Neural crest cell (in vitro differentiated cells): ENCODE measurements around the gene CCDC88B. TPM values are rescaled to one million over a fixed set of nuclear protein-coding genes. Genes with fewer than 3 reads are reported as not detected.

Experiments
- DNase-seq: peaks from one replicate; pipeline ENCODE4 v3.0.0; 2021; ENCODE audit warnings: low read depth, mixed read lengths, low spot score
- H3K27ac Mint-ChIP-seq: one replicate; pipeline ENCODE4 v1.8.0; 2021; ENCODE audit warnings: mild to moderate bottlenecking, mixed read lengths; ENCODE audit not compliant: unreplicated experiment
- H3K27me3 Mint-ChIP-seq: 2 replicates; pipeline ENCODE4 v1.8.0; 2021; ENCODE audit warnings: low read depth, mild to moderate bottlenecking, mixed read lengths
- H3K36me3 Mint-ChIP-seq: 2 replicates; pipeline ENCODE4 v1.8.0; 2021; ENCODE audit warnings: low read depth, mild to moderate bottlenecking, mixed read lengths
- H3K4me1 Mint-ChIP-seq: 2 replicates; pipeline ENCODE4 v1.8.0; 2021; ENCODE audit warnings: mixed read lengths
- H3K4me3 Mint-ChIP-seq: one replicate; pipeline ENCODE4 v1.8.0; 2021; ENCODE audit warnings: mild to moderate bottlenecking, mixed read lengths
- H3K9me3 Mint-ChIP-seq: 2 replicates; pipeline ENCODE4 v1.8.0; 2021; ENCODE audit warnings: mixed read lengths
- total RNA-seq: library from RNA; stranded (reverse); gene quantifications from 2 replicates; pipeline ENCODE4 v1.2.1, GENCODE V29; 2021
- TF ChIP-seq, protein P1 (sequence below): fragments of 200-600 bp; sonication (generic); conservative IDR thresholded peaks from 2 replicates; pipeline ENCODE4 v1.5.0; 2021; ENCODE audit warnings: antibody characterized with exemption, mild to moderate bottlenecking

CCDC88B gene
- total RNA-seq, 1 donor from 2014 or later = 1.1 TPM

DNA sequence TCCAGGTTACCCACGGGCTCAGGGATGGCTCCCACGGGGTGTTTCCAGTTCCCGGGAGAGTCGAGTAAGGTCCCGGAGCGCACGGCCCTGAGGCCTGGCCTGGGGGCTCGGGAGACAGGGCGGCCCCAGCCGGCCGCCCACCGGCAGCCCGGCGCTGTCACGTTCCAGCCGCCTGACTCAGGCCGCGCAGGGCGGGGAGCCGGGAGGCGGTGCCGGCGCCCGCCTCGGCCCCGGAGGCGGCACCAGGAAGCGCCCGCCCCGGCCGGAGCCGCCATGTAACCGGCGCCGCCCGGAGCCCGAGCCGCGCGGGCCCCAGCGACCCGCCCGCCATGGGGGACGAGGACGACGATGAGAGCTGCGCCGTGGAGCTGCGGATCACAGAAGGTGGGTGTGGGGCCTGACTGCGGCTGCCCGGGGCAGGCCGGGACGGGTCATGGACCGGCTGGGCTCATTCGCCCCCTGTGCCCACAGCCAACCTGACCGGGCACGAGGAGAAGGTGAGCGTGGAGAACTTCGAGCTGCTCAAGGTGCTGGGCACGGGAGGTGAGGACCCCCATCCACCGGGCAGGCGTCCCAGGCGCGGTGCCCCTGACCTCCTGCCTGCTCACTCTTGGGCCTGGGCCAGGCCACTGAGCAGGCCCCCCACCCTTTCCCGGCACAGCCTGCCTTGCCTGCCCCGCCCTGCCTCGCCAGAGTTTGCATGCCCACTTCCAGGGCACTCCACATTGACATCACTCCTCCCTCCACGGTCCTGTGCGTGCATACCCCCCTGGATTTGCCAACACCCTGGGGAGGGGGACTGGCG is 19.1 kb downstream of the CCDC88B start, which contains the start of gene RPS6KA4:
RPS6KA4 (plus strand) TSS at position 256 of the 805 bp plus-strand sequence; CDS start at position 330, 74 bp downstream.
- Mint-ChIP-seq H3K9me3 (no peaks in the 10 kb centered on the region), H3K4me1 (peaks cover 15% of the 10 kb centered on the region), H3K27me3 (no peaks in the 10 kb centered on the region), H3K4me3 (peak within 1 kb of the TSS; percentile 86), H3K27ac (no peak within 1 kb of the TSS), H3K36me3 (no peaks in the 10 kb centered on the region)
- TF ChIP-seq, protein P1, sequence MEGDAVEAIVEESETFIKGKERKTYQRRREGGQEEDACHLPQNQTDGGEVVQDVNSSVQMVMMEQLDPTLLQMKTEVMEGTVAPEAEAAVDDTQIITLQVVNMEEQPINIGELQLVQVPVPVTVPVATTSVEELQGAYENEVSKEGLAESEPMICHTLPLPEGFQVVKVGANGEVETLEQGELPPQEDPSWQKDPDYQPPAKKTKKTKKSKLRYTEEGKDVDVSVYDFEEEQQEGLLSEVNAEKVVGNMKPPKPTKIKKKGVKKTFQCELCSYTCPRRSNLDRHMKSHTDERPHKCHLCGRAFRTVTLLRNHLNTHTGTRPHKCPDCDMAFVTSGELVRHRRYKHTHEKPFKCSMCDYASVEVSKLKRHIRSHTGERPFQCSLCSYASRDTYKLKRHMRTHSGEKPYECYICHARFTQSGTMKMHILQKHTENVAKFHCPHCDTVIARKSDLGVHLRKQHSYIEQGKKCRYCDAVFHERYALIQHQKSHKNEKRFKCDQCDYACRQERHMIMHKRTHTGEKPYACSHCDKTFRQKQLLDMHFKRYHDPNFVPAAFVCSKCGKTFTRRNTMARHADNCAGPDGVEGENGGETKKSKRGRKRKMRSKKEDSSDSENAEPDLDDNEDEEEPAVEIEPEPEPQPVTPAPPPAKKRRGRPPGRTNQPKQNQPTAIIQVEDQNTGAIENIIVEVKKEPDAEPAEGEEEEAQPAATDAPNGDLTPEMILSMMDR = no peak
- DNase-seq = no peak

DNA sequence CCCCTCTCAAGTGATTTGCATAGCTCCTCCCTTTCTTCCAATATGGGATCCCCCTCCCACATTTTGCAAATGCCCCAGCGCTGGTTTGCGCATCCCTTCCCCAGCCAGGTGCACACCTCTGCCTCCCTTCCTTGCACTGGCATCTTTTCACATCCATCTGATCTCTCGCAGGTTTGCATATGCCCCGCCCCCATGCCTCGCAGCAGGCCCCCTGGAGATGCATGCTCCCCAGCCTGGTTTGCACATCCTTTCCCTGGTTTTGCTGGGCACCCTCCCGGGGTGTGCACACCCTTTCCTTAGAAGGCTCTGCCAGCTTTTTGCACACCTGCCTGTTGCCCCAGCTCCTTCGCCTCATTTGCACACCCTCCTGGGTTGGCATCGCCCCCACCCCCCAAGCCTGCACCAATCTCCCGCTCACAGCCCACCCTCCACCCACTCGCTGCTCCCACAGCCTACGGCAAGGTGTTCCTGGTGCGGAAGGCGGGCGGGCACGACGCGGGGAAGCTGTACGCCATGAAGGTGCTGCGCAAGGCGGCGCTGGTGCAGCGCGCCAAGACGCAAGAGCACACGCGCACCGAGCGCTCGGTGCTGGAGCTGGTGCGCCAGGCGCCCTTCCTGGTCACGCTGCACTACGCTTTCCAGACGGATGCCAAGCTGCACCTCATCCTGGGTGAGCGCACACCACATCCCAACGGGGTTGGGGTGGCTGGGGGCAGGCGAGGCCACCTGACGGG is 19.9 kb downstream of the CCDC88B start:
- DNase-seq = no peak
- H3K27me3 Mint-ChIP-seq = no peaks in the 10 kb centered on the region
- peaks cover 15% of the 10 kb centered on the region for H3K4me1 Mint-ChIP-seq
- TF ChIP-seq, protein P1 = no peak
- no peak overlapping the region for H3K27ac Mint-ChIP-seq
- no peaks in the 10 kb centered on the region for H3K36me3 Mint-ChIP-seq
- H3K9me3 Mint-ChIP-seq = no peaks in the 10 kb centered on the region
- H3K4me3 Mint-ChIP-seq = peak overlapping the region; percentile 86

DNA sequence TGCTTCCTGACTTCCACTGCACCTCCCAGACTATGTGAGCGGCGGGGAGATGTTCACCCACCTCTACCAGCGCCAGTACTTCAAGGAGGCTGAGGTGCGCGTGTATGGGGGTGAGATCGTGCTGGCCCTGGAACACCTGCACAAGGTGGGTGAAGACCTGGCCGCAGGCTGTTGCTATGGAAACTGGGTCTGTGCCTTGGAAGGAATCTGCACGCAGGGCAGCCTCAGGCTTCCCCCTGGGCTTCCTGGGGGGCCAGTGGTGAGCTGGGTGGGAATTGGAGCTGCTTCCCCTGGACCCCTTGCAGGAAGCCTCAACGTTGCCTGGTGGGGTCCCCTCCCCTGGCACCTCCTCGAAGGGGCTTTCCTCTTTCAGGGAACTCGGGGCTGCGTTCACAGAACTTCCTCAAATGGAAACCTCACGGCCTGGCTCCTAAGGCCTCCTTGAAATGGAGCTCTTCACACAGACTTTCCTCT is 20.5 kb downstream of the CCDC88B start:
- Mint-ChIP-seq H3K27me3 (no peaks in the 10 kb centered on the region), H3K36me3 (no peaks in the 10 kb centered on the region), H3K4me3 (peak overlapping the region; percentile 45), H3K9me3 (no peaks in the 10 kb centered on the region), H3K4me1 (peaks cover 13% of the 10 kb centered on the region), H3K27ac (no peak overlapping the region)
- TF ChIP-seq, protein P1 = no peak
- DNase-seq = no peak

DNA sequence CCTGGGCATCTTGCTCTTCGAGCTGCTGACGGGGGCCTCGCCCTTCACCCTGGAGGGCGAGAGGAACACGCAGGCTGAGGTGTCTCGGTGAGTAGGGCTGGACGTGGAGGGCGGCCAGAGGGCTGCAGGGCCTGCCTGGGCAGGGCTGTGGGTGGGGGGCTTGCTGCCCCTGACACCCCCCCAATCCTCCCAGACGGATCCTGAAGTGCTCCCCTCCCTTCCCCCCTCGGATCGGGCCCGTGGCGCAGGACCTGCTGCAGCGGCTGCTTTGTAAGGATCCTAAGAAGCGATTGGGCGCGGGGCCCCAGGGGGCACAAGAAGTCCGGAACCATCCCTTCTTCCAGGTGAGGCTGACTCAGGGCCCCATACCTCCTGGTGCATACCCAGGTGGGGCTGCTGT is 21.7 kb downstream of the CCDC88B start:
- TF ChIP-seq, protein P1 = no peak
- no peak for DNase-seq
- H3K4me3 Mint-ChIP-seq = peak overlapping the region; percentile 66
- H3K9me3 Mint-ChIP-seq = no peaks in the 10 kb centered on the region
- peaks cover 9% of the 10 kb centered on the region for H3K4me1 Mint-ChIP-seq
- no peak overlapping the region for H3K27ac Mint-ChIP-seq
- no peaks in the 10 kb centered on the region for H3K27me3 Mint-ChIP-seq
- H3K36me3 Mint-ChIP-seq = peaks cover 4% of the 10 kb centered on the region

DNA sequence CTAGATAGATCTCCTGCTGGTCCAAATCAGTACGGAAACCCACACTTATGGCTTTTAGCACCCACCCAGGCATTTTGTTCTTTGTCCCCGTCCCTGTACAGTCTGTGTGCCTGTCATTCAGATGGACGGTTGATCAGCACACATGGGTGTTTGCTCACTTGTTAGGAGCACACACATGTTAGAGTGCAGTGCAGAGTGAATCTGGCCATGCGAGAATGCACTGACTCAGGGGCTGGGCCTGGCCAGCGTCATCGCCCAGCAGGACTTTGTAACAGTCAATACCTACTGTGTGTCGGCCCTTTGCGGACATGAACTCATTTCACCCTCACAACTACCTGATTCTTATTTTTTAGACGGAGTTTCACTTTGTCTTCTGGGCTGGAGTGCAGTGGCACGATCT is 22.3 kb downstream of the CCDC88B start:
- no peak for DNase-seq
- Mint-ChIP-seq H3K4me1 (peaks cover 10% of the 10 kb centered on the region), H3K9me3 (no peaks in the 10 kb centered on the region), H3K36me3 (peaks cover 6% of the 10 kb centered on the region), H3K27ac (no peak overlapping the region), H3K27me3 (no peaks in the 10 kb centered on the region), H3K4me3 (peak overlapping the region; percentile 66)
- TF ChIP-seq, protein P1 = no peak
